Ovary (tissue), 9 donors: ENCODE data around the gene KIF5A. TPM values are rescaled to one million over a fixed set of nuclear protein-coding genes. Genes with fewer than 3 reads are reported as not detected.
A peak's percentile ranks its signal among the peaks of the same experiment; 100 is the strongest.

Source experiments
- DNase-seq, 5 donors: peaks; one replicate each; pipeline ENCODE4 v3.0.0-alpha.2; 2019 to 2020
- H3K27ac ChIP-seq, 2 donors: fragments of 200-600 bp; one replicate each; pipeline versions ENCODE4 v1.5.1 to v1.8.0; 2019 to 2022
- H3K27me3 ChIP-seq: fragments of 200-600 bp; one replicate; pipeline ENCODE4 v1.8.0; 2022
- H3K36me3 ChIP-seq: fragments of 200-600 bp; sonication (generic); one replicate; pipeline ENCODE4 v1.5.1; 2019
- H3K4me1 ChIP-seq: one replicate; pipeline ENCODE4 v1.8.1; 2013; ENCODE audit warnings: mild to moderate bottlenecking, moderate library complexity; ENCODE audit not compliant: insufficient read depth
- H3K4me3 ChIP-seq: fragments of 200-600 bp; sonication (generic); one replicate; pipeline ENCODE4 v1.5.1; 2017
- H3K9me3 ChIP-seq, 2 donors: fragments of 200-600 bp in 1 of 2; sonication (generic) in 1 of 2; one replicate each; pipeline versions ENCODE4 v1.5.1 to v1.8.1; 2013 to 2019; ENCODE audit warnings: mild to moderate bottlenecking in 1 of 2, moderate library complexity in 1 of 2
- EP300 ChIP-seq: sonication (generic); formaldehyde crosslinking; IDR thresholded peaks from one replicate; pipeline ENCODE4 v1.6.1; 2017; ENCODE audit warnings: antibody characterized with exemption
- POLR2A ChIP-seq: fragments of 450-650 bp; IDR thresholded peaks from one replicate; pipeline ENCODE4 v1.6.1; 2017; ENCODE audit warnings: antibody characterized with exemption, mild to moderate bottlenecking, moderate library complexity
- WGBS, 3 donors: extraction: QIAGEN DNeasy Blood & Tissue Kit in 1 of 3; methylation state at CpG; one replicate each; pipeline versions ENCODE4 v1.1.5 to v1.1.7; 2013 to 2017; 5-methylcytosine and 5-hydroxymethylcytosine counted together
- intact Hi-C, 4 donors: fragments of 100-400 bp; cut with DNase I; formaldehyde crosslinking; loops; one replicate each; pipeline versions ENCODE4 v1.11.0 to v1.15.1; 2022 to 2023
- polyA plus RNA-seq, 2 donors: library from polyadenylated mRNA; stranded (reverse); fragments of 200-250 nt in 1 of 2; fragments of 350-450 nt in 1 of 2; fragmentation: Illumina TruSeq in 1 of 2; extraction: RNeasy Lipid Tissue Mini Kit (QIAGEN cat#74804) in 1 of 2; gene quantifications; one replicate each; pipeline ENCODE4 v1.2.3, GENCODE V29; 2013 to 2014
- total RNA-seq, 7 donors: library from RNA; depleted of rRNA in 2 of 7; stranded (reverse); fragments of >200 nt in 2 of 7; fragmentation: NEBNext Ultra II Directional in 3 of 7; extraction: Animal tissue kit (Norgen Biotek cat#: 25700) in 3 of 7; gene quantifications; one replicate each; pipeline versions ENCODE4 v1.1.0 to v1.2.4, GENCODE V29; 2016 to 2023
- TF ChIP-seq, protein P1 (sequence below), 3 donors: fragments of 450-650 bp in 2 of 3; fragments of 200-600 bp in 1 of 3; IDR thresholded peaks; one replicate each; pipeline versions ENCODE4 v1.5.1 to v1.8.0; 2016 to 2022; ENCODE audit warnings: antibody characterized with exemption in 3 of 3, mild to moderate bottlenecking in 1 of 3
- donor health status: DM: no; HTN: no; CAD: no; lungs with moderate emphysema.
- donor health status: DM: no; HTN: no; CAD: no.
- donor health status: Bipolar disorder and iron deficiency.
- donor health status: DM: yes; HTN: yes; CAD: no.
- donor health status: DM: no; HTN: no; CAD: no.
- donor health status: DM: yes; HTN: yes; CAD: no.

The KIF5A gene
- total and polyA plus RNA-seq, 9 donors = 0.08 to 0.48 (median 0.30) TPM; not detected in 1

DNA sequence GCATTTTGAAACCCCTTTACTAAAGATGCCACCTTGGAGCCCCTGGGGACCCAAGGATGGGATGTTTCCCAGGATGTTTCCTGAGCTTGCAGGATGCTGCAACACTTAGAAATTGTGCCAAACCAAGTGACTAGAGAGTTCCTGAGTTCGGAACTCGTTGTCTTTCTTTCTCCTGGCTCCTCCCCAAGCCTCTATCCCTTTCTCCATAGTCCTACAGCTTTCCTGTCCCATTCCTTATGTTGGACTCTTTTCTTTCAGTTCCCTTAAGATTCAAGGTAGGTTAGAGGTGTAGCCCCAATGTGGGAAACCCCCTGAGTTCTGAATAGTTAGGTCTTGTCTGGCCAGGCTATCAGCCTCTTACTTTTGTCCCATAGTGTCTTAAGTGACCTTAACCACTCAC, 1.4 kb upstream of the KIF5A start:
- Histone ChIP-seq H3K27me3 (no peaks in the 10 kb centered on the region), H3K4me1 (peaks cover 6% of the 10 kb centered on the region), H3K36me3 (no peaks in the 10 kb centered on the region), H3K27ac (no peak overlapping the region), H3K4me3 (no peak overlapping the region), H3K9me3 (no peaks in the 10 kb centered on the region)
- 38 to 40% (median 39%) methylated on average over 2 of the region's 2 CpGs for WGBS, 3 donors
- DNase-seq = no peak
- TF ChIP-seq POLR2A = no peak
- TF ChIP-seq, protein P1, sequence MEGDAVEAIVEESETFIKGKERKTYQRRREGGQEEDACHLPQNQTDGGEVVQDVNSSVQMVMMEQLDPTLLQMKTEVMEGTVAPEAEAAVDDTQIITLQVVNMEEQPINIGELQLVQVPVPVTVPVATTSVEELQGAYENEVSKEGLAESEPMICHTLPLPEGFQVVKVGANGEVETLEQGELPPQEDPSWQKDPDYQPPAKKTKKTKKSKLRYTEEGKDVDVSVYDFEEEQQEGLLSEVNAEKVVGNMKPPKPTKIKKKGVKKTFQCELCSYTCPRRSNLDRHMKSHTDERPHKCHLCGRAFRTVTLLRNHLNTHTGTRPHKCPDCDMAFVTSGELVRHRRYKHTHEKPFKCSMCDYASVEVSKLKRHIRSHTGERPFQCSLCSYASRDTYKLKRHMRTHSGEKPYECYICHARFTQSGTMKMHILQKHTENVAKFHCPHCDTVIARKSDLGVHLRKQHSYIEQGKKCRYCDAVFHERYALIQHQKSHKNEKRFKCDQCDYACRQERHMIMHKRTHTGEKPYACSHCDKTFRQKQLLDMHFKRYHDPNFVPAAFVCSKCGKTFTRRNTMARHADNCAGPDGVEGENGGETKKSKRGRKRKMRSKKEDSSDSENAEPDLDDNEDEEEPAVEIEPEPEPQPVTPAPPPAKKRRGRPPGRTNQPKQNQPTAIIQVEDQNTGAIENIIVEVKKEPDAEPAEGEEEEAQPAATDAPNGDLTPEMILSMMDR (IDR thresholded peaks at IDR 0.05) = no peak
- intact Hi-C loops = no loop called here

DNA sequence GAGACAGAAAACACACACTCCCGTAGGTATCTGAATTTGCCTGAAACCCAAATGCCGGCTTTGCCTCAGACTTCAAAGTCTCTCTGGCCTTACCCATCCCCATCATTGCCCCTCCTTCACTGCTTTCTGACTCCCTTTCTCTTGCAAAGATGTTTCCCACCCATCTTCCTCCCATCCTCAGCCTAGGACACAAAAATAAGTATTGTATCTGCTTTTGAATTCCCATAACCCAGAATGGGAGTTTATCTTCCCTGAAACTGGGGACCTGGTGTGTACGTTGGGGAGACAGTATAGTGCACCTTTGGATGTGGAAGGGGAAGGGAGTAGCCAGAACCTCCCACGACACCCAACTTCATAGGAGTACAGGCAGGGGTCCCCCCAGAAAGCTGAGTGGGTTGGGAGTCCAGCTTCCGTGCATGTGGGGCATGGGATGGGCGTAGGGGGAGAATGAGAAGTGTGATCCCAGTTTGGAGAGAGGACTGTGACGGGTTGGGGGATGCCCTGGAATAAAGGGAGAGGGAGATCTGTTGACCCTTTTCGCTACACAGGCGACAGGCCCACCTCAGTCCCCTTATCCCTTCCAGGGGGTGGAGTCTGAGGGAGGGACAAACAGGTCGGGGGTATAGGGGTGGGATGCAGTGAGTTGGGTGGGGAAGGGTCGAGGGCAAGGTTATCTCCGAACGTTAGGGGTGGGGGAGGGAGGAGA, 488 bp upstream of the KIF5A start:
- WGBS, 3 donors = 20 to 29% (median 25%) methylated on average over 12 to 13 of the region's 13 CpGs
- Histone ChIP-seq H3K27ac (no peak overlapping the region), H3K4me3 (peak overlapping the region; percentile 45), H3K27me3 (no peaks in the 10 kb centered on the region), H3K4me1 (peaks cover 6% of the 10 kb centered on the region), H3K9me3 (no peaks in the 10 kb centered on the region), H3K36me3 (no peaks in the 10 kb centered on the region)
- DNase-seq = no peak
- TF ChIP-seq, protein P1 (IDR thresholded peaks at IDR 0.05) = no peak
- TF ChIP-seq EP300 = no peak
- no peak for TF ChIP-seq POLR2A
- intact Hi-C loops = no loop called here

DNA sequence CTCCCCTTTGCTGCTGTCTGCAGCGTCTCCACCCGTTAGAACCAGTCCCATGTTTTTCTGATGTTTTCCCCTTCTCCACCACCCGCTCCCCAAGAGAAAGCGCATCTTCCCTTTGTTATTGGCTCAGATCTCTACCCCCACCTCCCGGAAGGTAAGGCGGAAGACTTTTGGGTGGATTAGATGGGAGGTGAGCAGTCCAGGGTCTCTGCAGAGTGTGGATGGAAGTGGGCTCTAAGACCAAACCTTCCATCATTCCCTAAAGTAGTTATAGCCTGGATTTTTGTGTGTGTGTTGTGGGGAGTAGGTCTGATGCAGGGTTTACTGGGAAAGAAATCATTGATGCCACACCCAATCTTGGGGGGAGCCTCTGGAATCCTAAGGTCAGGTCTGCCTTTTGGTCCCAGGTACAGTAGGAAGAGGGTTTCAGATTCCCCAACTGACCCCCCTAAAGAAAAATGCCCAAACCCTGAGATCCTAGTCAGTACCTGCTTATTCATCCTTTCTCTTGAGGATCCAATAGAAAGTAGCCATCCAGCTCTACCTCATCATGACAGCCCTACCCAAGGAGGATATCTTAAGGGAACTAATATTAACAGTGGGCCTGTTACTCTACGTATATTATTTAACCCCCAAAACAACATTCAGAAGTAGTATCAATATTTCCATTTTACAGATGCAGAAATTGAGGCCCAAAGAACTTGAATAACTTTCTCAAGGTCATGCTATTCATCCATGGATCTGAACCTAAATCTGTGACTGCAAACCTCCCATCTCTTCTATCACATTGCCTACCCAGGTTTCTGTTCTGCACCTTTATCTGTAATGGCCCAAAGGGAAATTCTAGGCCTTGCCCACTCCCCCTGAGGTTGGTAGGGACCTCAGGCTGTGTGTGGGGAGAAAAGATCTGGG, 1.1 kb downstream of the KIF5A start:
- 55 to 59% (median 59%) methylated on average over 7 of the region's 7 CpGs for WGBS, 3 donors
- intact Hi-C loops = no loop called here
- Histone ChIP-seq H3K4me1 (peaks cover 5% of the 10 kb centered on the region), H3K9me3 (no peaks in the 10 kb centered on the region), H3K36me3 (no peaks in the 10 kb centered on the region), H3K4me3 (peak overlapping the region; percentile 45), H3K27ac (no peak overlapping the region), H3K27me3 (no peaks in the 10 kb centered on the region)
- TF ChIP-seq, protein P1 (IDR thresholded peaks at IDR 0.05) = no peak
- TF ChIP-seq EP300 (no peak), POLR2A (no peak)
- DNase-seq = no peak

DNA sequence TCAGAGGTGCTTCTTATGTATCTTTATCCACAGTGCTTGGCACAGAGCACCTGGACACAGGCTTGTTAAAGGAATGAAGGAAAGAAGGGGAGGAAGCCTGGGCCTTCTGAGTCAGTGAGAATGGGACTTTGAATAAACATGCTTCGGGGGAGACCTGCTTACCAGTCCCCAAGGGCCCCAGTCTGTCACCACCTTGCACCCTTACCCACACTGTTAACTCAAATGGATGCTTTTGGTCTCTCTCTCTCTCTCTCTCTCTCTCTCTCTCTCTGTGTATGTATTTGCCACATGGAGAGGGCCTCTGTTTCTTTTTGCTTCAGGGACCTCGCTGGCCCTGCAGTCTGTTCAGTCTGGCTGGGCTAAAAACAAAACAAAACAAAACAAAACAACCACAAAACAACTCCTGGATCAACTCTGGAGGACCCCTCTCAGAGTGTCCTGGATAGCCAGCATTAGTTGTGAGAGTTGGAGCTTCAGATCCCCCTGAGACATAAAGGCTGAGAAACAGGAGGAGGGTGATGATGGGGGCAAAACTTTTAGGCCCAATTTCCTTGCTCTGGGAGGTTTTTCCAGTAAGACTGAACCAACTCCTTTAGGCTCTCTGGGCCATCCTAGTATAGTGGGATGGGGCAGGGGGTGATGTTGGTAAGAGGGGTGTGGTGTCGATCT, 1.9 kb downstream of the KIF5A start:
- DNase-seq = peak in 1 of 5 donors; percentile 2
- 68 to 76% (median 70%) methylated on average over 3 of the region's 3 CpGs for WGBS, 3 donors
- H3K36me3 ChIP-seq = no peaks in the 10 kb centered on the region
- no peaks in the 10 kb centered on the region for H3K9me3 ChIP-seq
- TF ChIP-seq EP300 = no peak
- TF ChIP-seq, protein P1 (IDR thresholded peaks at IDR 0.05) = no peak
- TF ChIP-seq POLR2A = no peak
- H3K4me1 ChIP-seq = peaks cover 3% of the 10 kb centered on the region
- no peaks in the 10 kb centered on the region for H3K27me3 ChIP-seq
- no peak overlapping the region for H3K27ac ChIP-seq
- no peak overlapping the region for H3K4me3 ChIP-seq
- intact Hi-C loops = no loop called here
